Stimulated activated CD4-positive, alpha-beta T cell treated with anti-CD3 and anti-CD28 coated beads, Interleukin-15, amount 100 ng/mL, for 1 hour (primary cell): ENCODE results near the gene DFFA.
"Not testable (repeated sequence)": the region's sequence is repeated elsewhere in the genome, so short reads cannot be mapped to it uniquely, and the experiment has no call there.

Experiments used
- DNase-seq, 2 donors: peaks; one replicate each; pipeline ENCODE4 v3.0.0-alpha.2; 2020; ENCODE audit warnings: low read depth in 1 of 2, low spot score in 1 of 2

The DFFA gene

GRCh38 chr1:10467078-10467477 lies 5.3 kb downstream of the DFFA start:
- no peak for DNase-seq

- DNase-seq: no peak
Observed at GRCh38 chr1:10459184-10459583, 13.1 kb downstream of the DFFA start.

GRCh38 chr1:10457875-10458274 lies 14.5 kb downstream of the DFFA start:
- DNase-seq: no peak

GRCh38 chr1:10457462-10457861 lies 14.9 kb downstream of the DFFA start:
- DNase-seq: not testable (repeated sequence)

- no peak for DNase-seq
Observed at GRCh38 chr1:10456661-10457060, 15.7 kb downstream of the DFFA start.

GRCh38 chr1:10456048-10456447 lies 16.3 kb downstream of the DFFA start:
- DNase-seq: no peak

- DNase-seq: no peak
Observed at GRCh38 chr1:10451287-10451686, 21.0 kb downstream of the DFFA start.

- DNase-seq: no peak
Observed at GRCh38 chr1:10450836-10451235, 21.5 kb downstream of the DFFA start.

GRCh38 chr1:10450156-10450814 lies 22.0 kb downstream of the DFFA start:
- DNase-seq: no peak

- DNase-seq: no peak
Observed at GRCh38 chr1:10449751-10450150, 22.6 kb downstream of the DFFA start, which contains the start of gene CORT. Gene CORT (plus strand): TSS chr1:10450031. CDS start chr1:10450224, 193 bp downstream.

- no peak for DNase-seq
Observed at GRCh38 chr1:10446790-10447422, 25.4 kb downstream of the DFFA start.

- no peak for DNase-seq
Observed at GRCh38 chr1:10444795-10445397, 27.4 kb downstream of the DFFA start.

- no peak for DNase-seq
Observed at GRCh38 chr1:10444248-10444647, 28.1 kb downstream of the DFFA start.

GRCh38 chr1:10440794-10441193 lies 31.5 kb downstream of the DFFA start:
- DNase-seq: no peak

GRCh38 chr1:10440305-10440704 lies 32.0 kb downstream of the DFFA start:
- no peak for DNase-seq

- no peak for DNase-seq
Observed at GRCh38 chr1:10438677-10439163, 33.6 kb downstream of the DFFA start.

GRCh38 chr1:10437052-10437451 lies 35.3 kb downstream of the DFFA start:
- DNase-seq: no peak

GRCh38 chr1:10434590-10434989 lies 37.7 kb downstream of the DFFA start:
- DNase-seq: no peak

GRCh38 chr1:10433790-10434189 lies 38.5 kb downstream of the DFFA start:
- DNase-seq: no peak

GRCh38 chr1:10432910-10433700 lies 39.2 kb downstream of the DFFA start:
- DNase-seq: no peak

GRCh38 chr1:10431070-10431730 lies 41.1 kb downstream of the DFFA start:
- no peak for DNase-seq
